Stimulated activated effector memory CD8-positive, alpha-beta T cell treated with anti-CD3 and anti-CD28 coated beads, Interleukin-12 subunit alpha, Interleukin-12 subunit beta, amount 100 ng/mL, for 72 hours (primary cell): ENCODE measurements around the gene ZNF324.

ENCODE experiments used
- ATAC-seq: fragments of 150-1000 bp; cut with Tn5 transposase; 2 replicates; pipeline ENCODE4 v1.10.0; 2021
- DNase-seq, 2 donors: peaks; one replicate each; pipeline ENCODE4 v3.0.0; 2021 to 2022; ENCODE audit warnings: low spot score in 2 of 2
- H3K27ac Mint-ChIP-seq: one replicate; pipeline ENCODE4 v1.8.0; 2022; ENCODE audit warnings: mild to moderate bottlenecking, mixed read lengths
- H3K36me3 Mint-ChIP-seq: one replicate; pipeline ENCODE4 v1.8.0; 2022; ENCODE audit warnings: mild to moderate bottlenecking, mixed read lengths
- H3K4me1 Mint-ChIP-seq: one replicate; pipeline ENCODE4 v1.8.0; 2022; ENCODE audit warnings: mixed read lengths
- H3K4me3 Mint-ChIP-seq: one replicate; pipeline ENCODE4 v1.8.0; 2022; ENCODE audit warnings: mild to moderate bottlenecking, mixed read lengths
- H3K9me3 Mint-ChIP-seq: one replicate; pipeline ENCODE4 v1.8.0; 2022; ENCODE audit warnings: mixed read lengths

The ZNF324 gene

DNA sequence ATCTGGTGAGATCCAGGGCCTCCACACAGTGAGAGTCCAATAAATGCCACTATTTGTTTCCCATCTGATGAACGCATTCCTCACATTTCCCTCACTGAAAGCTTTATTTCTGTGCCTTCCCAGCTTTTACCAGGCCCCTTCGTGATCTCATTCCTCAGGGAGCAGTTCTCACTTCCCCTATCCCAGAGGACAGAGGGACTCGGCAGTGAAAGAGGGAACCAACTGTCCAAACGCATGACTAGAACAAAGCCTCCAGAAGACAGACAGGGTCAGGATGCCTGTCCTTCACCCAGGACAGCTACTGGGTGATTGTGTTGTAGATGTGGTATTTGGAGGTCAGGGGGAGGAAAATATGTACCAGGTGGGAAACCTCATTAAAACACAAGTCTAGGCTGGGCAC lies 54.8 kb downstream of the ZNF324 start:
- Mint-ChIP-seq H3K4me1 (peaks cover 36% of the 10 kb centered on the region), H3K4me3 (no peak overlapping the region), H3K9me3 (no peaks in the 10 kb centered on the region), H3K27ac (no peak overlapping the region), H3K36me3 (peaks cover 20% of the 10 kb centered on the region)
- no peak for DNase-seq
- no peak for ATAC-seq

- Mint-ChIP-seq H3K27ac (peak overlapping the region; percentile 90), H3K4me1 (peaks cover 30% of the 10 kb centered on the region), H3K9me3 (no peaks in the 10 kb centered on the region), H3K36me3 (peaks cover 17% of the 10 kb centered on the region), H3K4me3 (no peak overlapping the region)
- no peak for ATAC-seq
- DNase-seq, result no peak
Observed at GRCh38 chr19:58522709-58523108, 55.8 kb downstream of the ZNF324 start.
